Liver (tissue), 9 donors: ENCODE measurements around the gene MVB12B. TPM values are rescaled to one million over a fixed set of nuclear protein-coding genes. Genes with fewer than 3 reads are reported as not detected.

Experiments used
- DNase-seq: peaks from one replicate; pipeline ENCODE4 v3.0.0-alpha.2; 2017; ENCODE audit warnings: low spot score
- H3K27ac ChIP-seq, 2 donors: one replicate each; pipeline ENCODE4 v1.7.0; 2013; ENCODE audit warnings: inconsistent platforms in 2 of 2, low read length in 2 of 2, control low read depth in 1 of 2, low read depth in 1 of 2, mild to moderate bottlenecking in 1 of 2
- H3K27me3 ChIP-seq, 4 donors: one replicate each; pipeline versions ENCODE4 v1.6.1 to v1.7.0; 2013; ENCODE audit warnings: low read length in 3 of 4, inconsistent platforms in 1 of 4, mild to moderate bottlenecking in 1 of 4, moderate library complexity in 1 of 4; ENCODE audit not compliant: control insufficient read depth in 4 of 4, insufficient read depth in 4 of 4
- H3K36me3 ChIP-seq, 4 donors: one replicate each; pipeline versions ENCODE4 v1.6.1 to v1.7.0; 2013; ENCODE audit warnings: low read length in 3 of 4, mild to moderate bottlenecking in 3 of 4, low read depth in 1 of 4, moderate library complexity in 1 of 4; ENCODE audit not compliant: control insufficient read depth in 4 of 4, insufficient read depth in 3 of 4
- H3K4me1 ChIP-seq, 4 donors: one replicate each; pipeline versions ENCODE4 v1.6.1 to v1.7.0; 2013; ENCODE audit warnings: low read length in 3 of 4, mild to moderate bottlenecking in 3 of 4, moderate library complexity in 1 of 4; ENCODE audit not compliant: control insufficient read depth in 4 of 4, insufficient read depth in 4 of 4
- H3K4me3 ChIP-seq, 3 donors: one replicate each; pipeline versions ENCODE4 v1.6.1 to v1.7.0; 2013; ENCODE audit warnings: low read length in 3 of 3, control low read depth in 1 of 3, low read depth in 1 of 3, mild to moderate bottlenecking in 1 of 3
- H3K9ac ChIP-seq, 2 donors: one replicate each; pipeline ENCODE4 v1.7.0; 2013; ENCODE audit warnings: low read length in 2 of 2, mild to moderate bottlenecking in 2 of 2, moderate library complexity in 2 of 2, control low read depth in 1 of 2, low read depth in 1 of 2
- H3K9me3 ChIP-seq, 4 donors: one replicate each; pipeline versions ENCODE4 v1.6.1 to v1.7.0; 2013; ENCODE audit warnings: low read length in 3 of 4; ENCODE audit not compliant: control insufficient read depth in 4 of 4
- ATF3 ChIP-seq: IDR thresholded peaks from 2 replicates; pipeline ENCODE4 v1.6.1; 2016; ENCODE audit warnings: antibody characterized with exemption
- CTCF ChIP-seq: fragments of 150-350 bp; IDR thresholded peaks from 2 replicates; pipeline ENCODE4 v1.5.1; 2017; ENCODE audit warnings: improper control_type of control experiment, low read depth, low read length; ENCODE audit not compliant: missing input control
- EGR1 ChIP-seq, 2 donors: IDR thresholded peaks; 2 replicates each; pipeline ENCODE4 v1.6.1; 2016 to 2018; ENCODE audit warnings: antibody characterized with exemption in 2 of 2, low read depth in 2 of 2
- FOXA1 ChIP-seq: IDR thresholded peaks from 2 replicates; pipeline ENCODE4 v1.6.1; 2016; ENCODE audit warnings: antibody characterized with exemption
- FOXA2 ChIP-seq: IDR thresholded peaks from 2 replicates; pipeline ENCODE4 v1.6.1; 2016; ENCODE audit warnings: antibody characterized with exemption
- GABPA ChIP-seq, 2 donors: IDR thresholded peaks in 1 of 2; conservative IDR thresholded peaks in 1 of 2; 2 replicates each; pipeline ENCODE4 v1.6.1; 2016; ENCODE audit warnings: antibody characterized with exemption in 2 of 2, mild to moderate bottlenecking in 1 of 2, moderate library complexity in 1 of 2
- HNF4A ChIP-seq, 2 donors: conservative IDR thresholded peaks; 2 replicates each; pipeline ENCODE4 v1.6.1; 2016; ENCODE audit warnings: antibody characterized with exemption in 2 of 2, mild to moderate bottlenecking in 2 of 2
- HNF4G ChIP-seq: IDR thresholded peaks from 2 replicates; pipeline ENCODE4 v1.6.1; 2016; ENCODE audit warnings: antibody characterized with exemption
- JUND ChIP-seq, 2 donors: IDR thresholded peaks; 2 replicates each; pipeline ENCODE4 v1.6.1; 2016; ENCODE audit warnings: antibody characterized with exemption in 2 of 2
- MAX ChIP-seq: IDR thresholded peaks from 2 replicates; pipeline ENCODE4 v1.6.1; 2016; ENCODE audit warnings: antibody characterized with exemption
- NR2F2 ChIP-seq: IDR thresholded peaks from 2 replicates; pipeline ENCODE4 v1.6.1; 2016; ENCODE audit warnings: antibody characterized with exemption
- RAD21 ChIP-seq, 2 donors: IDR thresholded peaks; 2 replicates each; pipeline ENCODE4 v1.6.1; 2016; ENCODE audit warnings: antibody characterized with exemption in 2 of 2, mild to moderate bottlenecking in 2 of 2
- REST ChIP-seq: IDR thresholded peaks from 2 replicates; pipeline ENCODE4 v1.6.1; 2016; ENCODE audit warnings: antibody characterized with exemption, mild to moderate bottlenecking
- RXRA ChIP-seq, 2 donors: IDR thresholded peaks; 2 replicates each; pipeline ENCODE4 v1.6.1; 2017 to 2018; ENCODE audit warnings: antibody characterized with exemption in 2 of 2, mild to moderate bottlenecking in 1 of 2
- SP1 ChIP-seq: IDR thresholded peaks from 2 replicates; pipeline ENCODE4 v1.6.1; 2018; ENCODE audit warnings: antibody characterized with exemption, mild to moderate bottlenecking
- TAF1 ChIP-seq: conservative IDR thresholded peaks from 2 replicates; pipeline ENCODE4 v1.6.1; 2016; ENCODE audit warnings: antibody characterized with exemption, mild to moderate bottlenecking
- YY1 ChIP-seq: IDR thresholded peaks from 2 replicates; pipeline ENCODE4 v1.6.1; 2016; ENCODE audit warnings: antibody characterized with exemption, mild to moderate bottlenecking
- ZBTB33 ChIP-seq: IDR thresholded peaks from 2 replicates; pipeline ENCODE4 v1.6.1; 2016; ENCODE audit warnings: antibody characterized with exemption
- WGBS: extraction: QIAGEN DNeasy Blood & Tissue Kit; methylation state at CpG from one replicate; pipeline ENCODE4 v1.1.7; 2013; 5-methylcytosine and 5-hydroxymethylcytosine counted together
- polyA plus RNA-seq, 2 donors: library from polyadenylated mRNA; stranded (reverse) in 1 of 2; unstranded in 1 of 2; fragments of 200-250 nt in 1 of 2; fragments of >200 nt in 1 of 2; fragmentation: Nextera tagmentation in 1 of 2; extraction: Ambion mirVana in 1 of 2; gene quantifications; one replicate each; pipeline versions ENCODE4 v1.2.1 to v1.2.3, GENCODE V29; 2013 to 2015
- total RNA-seq, 2 donors: library from RNA; depleted of rRNA; stranded (reverse); fragments of >200 nt; gene quantifications; one replicate each; pipeline ENCODE4 v1.2.3, GENCODE V29; 2014
- donor health status: healthy.
- donor health status: healthy.
- donor health status: healthy.
- donor health status: healthy.
- donor health status: healthy.

MVB12B gene
- total and polyA plus RNA-seq, 4 donors = 5.3 to 12.4 (median 8.4) TPM

GRCh38 chr9:126393876-126394275, 67.2 kb downstream of the MVB12B start:
- no peaks in the 10 kb centered on the region for H3K9me3 ChIP-seq
- 62% methylated on average over 6 of the region's 6 CpGs for WGBS
- no peaks in the 10 kb centered on the region for H3K27me3 ChIP-seq
- H3K4me3 ChIP-seq = no peak overlapping the region
- H3K27ac ChIP-seq = no peak overlapping the region
- DNase-seq = no peak
- peaks cover 6 to 38% (median 30%) of the 10 kb centered on the region in 4 donors for H3K4me1 ChIP-seq
- no peak overlapping the region for H3K9ac ChIP-seq
- no peak for TF ChIP-seq HNF4G
- peak in 1 of 2 donors; percentile 37 for TF ChIP-seq RXRA (IDR thresholded peaks at IDR 0.05)
- no peak for TF ChIP-seq TAF1
- no peak for TF ChIP-seq MAX
- TF ChIP-seq HNF4A (conservative IDR thresholded peaks at IDR 0.05) = peak in 1 of 2 donors; percentile 15
- TF ChIP-seq SP1 = no peak
- peak; percentile 25 for TF ChIP-seq FOXA2
- H3K36me3 ChIP-seq = peaks cover 0 to 9% (median under 1%) of the 10 kb centered on the region in 4 donors

- Histone ChIP-seq H3K27ac (no peak overlapping the region), H3K9ac (no peak overlapping the region), H3K27me3 (no peaks in the 10 kb centered on the region), H3K4me3 (no peak overlapping the region), H3K36me3 (peaks cover 0 to 9% (median 2%) of the 10 kb centered on the region in 4 donors), H3K4me1 (peaks cover 6 to 38% (median 30%) of the 10 kb centered on the region in 4 donors), H3K9me3 (no peaks in the 10 kb centered on the region)
- no peak for TF ChIP-seq CTCF
- no peak for TF ChIP-seq YY1
- TF ChIP-seq FOXA2 = no peak
- no peak for TF ChIP-seq HNF4G
- TF ChIP-seq REST = no peak
- no peak for TF ChIP-seq HNF4A (conservative IDR thresholded peaks at IDR 0.05)
- TF ChIP-seq EGR1 (IDR thresholded peaks at IDR 0.05; ENCODE audit: low read depth in 2 of 2) = no peak
- no peak for TF ChIP-seq GABPA (IDR thresholded peaks at IDR 0.05 in 1 of 2, conservative IDR thresholded peaks at IDR 0.05 in 1 of 2)
- TF ChIP-seq RXRA (IDR thresholded peaks at IDR 0.05) = no peak
- TF ChIP-seq ATF3 = no peak
- TF ChIP-seq JUND (IDR thresholded peaks at IDR 0.05) = no peak
- no peak for TF ChIP-seq RAD21 (IDR thresholded peaks at IDR 0.05)
- no peak for TF ChIP-seq ZBTB33
- no peak for TF ChIP-seq SP1
- no peak for TF ChIP-seq TAF1
- no peak for TF ChIP-seq FOXA1
- TF ChIP-seq MAX = no peak
- TF ChIP-seq NR2F2 = no peak
- DNase-seq = no peak
- WGBS = 97% methylated on average over 9 of the region's 9 CpGs
Measured at GRCh38 chr9:126394802-126395201, 68.2 kb downstream of the MVB12B start.
